Measurements from ENCODE around the gene CHRNA7.

The CHRNA7 gene

GRCh38 chr15:32035285-32035684 is 5.0 kb downstream of the CHRNA7 start:
- TF ChIP-seq CTCF (IDR thresholded peaks at IDR 0.05; ENCODE audit: low read depth, low read length) = no peak
- H3K4me3 ChIP-seq (ENCODE audit: low read depth, low read length) = no peak overlapping the region

- no peak for TF ChIP-seq CTCF (IDR thresholded peaks at IDR 0.05; ENCODE audit: low read depth, low read length)
- H3K4me3 ChIP-seq (ENCODE audit: low read depth, low read length) = no peak overlapping the region
Measured at GRCh38 chr15:32036971-32037370, 6.7 kb downstream of the CHRNA7 start.

- TF ChIP-seq CTCF (IDR thresholded peaks at IDR 0.05; ENCODE audit: low read depth, low read length) = no peak
- no peak overlapping the region for H3K4me3 ChIP-seq (ENCODE audit: low read depth, low read length)
Measured at GRCh38 chr15:32041294-32041693, 11.0 kb downstream of the CHRNA7 start.

GRCh38 chr15:32042269-32042972 is 12.1 kb downstream of the CHRNA7 start:
- no peak overlapping the region for H3K4me3 ChIP-seq (ENCODE audit: low read depth, low read length)
- TF ChIP-seq CTCF (IDR thresholded peaks at IDR 0.05; ENCODE audit: low read depth, low read length) = no peak

GRCh38 chr15:32053719-32054118 is 23.4 kb downstream of the CHRNA7 start:
- no peak overlapping the region for H3K4me3 ChIP-seq (ENCODE audit: low read depth, low read length)
- TF ChIP-seq CTCF (IDR thresholded peaks at IDR 0.05; ENCODE audit: low read depth, low read length) = no peak

- no peak for TF ChIP-seq CTCF (IDR thresholded peaks at IDR 0.05; ENCODE audit: low read depth, low read length)
- no peak overlapping the region for H3K4me3 ChIP-seq (ENCODE audit: low read depth, low read length)
Measured at GRCh38 chr15:32057876-32058425, 27.6 kb downstream of the CHRNA7 start.

GRCh38 chr15:32060706-32061105 is 30.4 kb downstream of the CHRNA7 start:
- no peak for TF ChIP-seq CTCF (IDR thresholded peaks at IDR 0.05; ENCODE audit: low read depth, low read length)
- no peak overlapping the region for H3K4me3 ChIP-seq (ENCODE audit: low read depth, low read length)

Measured in WI38 (cell line).